HG03280 (cell line): Measurements from ENCODE around the gene CRYGA.

Experiments
- ATAC-seq: cut with Tn5 transposase; IDR thresholded peaks from one replicate; pipeline ENCODE4 v1.9.1; 2021; ENCODE audit warnings: mild to moderate bottlenecking, moderate library complexity; ENCODE audit not compliant: unreplicated experiment

The CRYGA gene

GRCh38 chr2:208163489-208163888, at the start of gene CRYGA:
CRYGA (minus strand) TSS chr2:208163589; CDS start chr2:208163556, 33 bp downstream.
- ATAC-seq = no peak

- ATAC-seq = no peak
Measured at GRCh38 chr2:208210688-208211451, 47.5 kb upstream of the CRYGA start.

- ATAC-seq = no peak
Measured at GRCh38 chr2:208208335-208209085, 45.1 kb upstream of the CRYGA start.

GRCh38 chr2:208207769-208208168, 44.4 kb upstream of the CRYGA start:
- no peak for ATAC-seq

- no peak for ATAC-seq
Measured at GRCh38 chr2:208204166-208204565, 40.8 kb upstream of the CRYGA start.

- ATAC-seq = no peak
Measured at GRCh38 chr2:208195531-208195930, 32.1 kb upstream of the CRYGA start.

GRCh38 chr2:208192611-208193236, 29.3 kb upstream of the CRYGA start:
- ATAC-seq = no peak

GRCh38 chr2:208189810-208190503, 26.6 kb upstream of the CRYGA start, which contains the start of gene C2orf80:
C2orf80 (minus strand) TSS chr2:208190030; CDS start chr2:208186986, 3,044 bp downstream.
- ATAC-seq = no peak

- no peak for ATAC-seq
Measured at GRCh38 chr2:208189069-208189809, 25.9 kb upstream of the CRYGA start.

GRCh38 chr2:208186893-208187292, 23.5 kb upstream of the CRYGA start:
- ATAC-seq = no peak

- ATAC-seq = no peak
Measured at GRCh38 chr2:208186465-208186864, 23.1 kb upstream of the CRYGA start.

- ATAC-seq = no peak
Measured at GRCh38 chr2:208183972-208184705, 20.8 kb upstream of the CRYGA start.

GRCh38 chr2:208183526-208183925, 20.1 kb upstream of the CRYGA start:
- no peak for ATAC-seq

- ATAC-seq = no peak
Measured at GRCh38 chr2:208182835-208183234, 19.4 kb upstream of the CRYGA start.

GRCh38 chr2:208179028-208179609, 15.7 kb upstream of the CRYGA start:
- ATAC-seq = no peak

GRCh38 chr2:208175840-208176153, 12.4 kb upstream of the CRYGA start:
- no peak for ATAC-seq

GRCh38 chr2:208175069-208175839, 11.9 kb upstream of the CRYGA start:
- peak; percentile 99 for ATAC-seq

- no peak for ATAC-seq
Measured at GRCh38 chr2:208174144-208174543, 10.8 kb upstream of the CRYGA start.

- ATAC-seq = no peak
Measured at GRCh38 chr2:208172125-208172524, 8.7 kb upstream of the CRYGA start.
